Astrocyte of the hippocampus (primary cell): ENCODE measurements around the gene UGT1A6.
"Not testable (repeated sequence)": the region's sequence is repeated elsewhere in the genome, so short reads cannot be mapped to it uniquely, and the experiment has no call there.

Source experiments
- DNase-seq: peaks from one replicate; pipeline ENCODE4 v3.0.0; 2011; ENCODE audit warnings: low read depth, low spot score

The UGT1A6 gene

GRCh38 chr2:233692648-233693047, at the start of gene UGT1A6:
Gene UGT1A6, plus strand, starts transcription at chr2:233692890. Its CDS starts 115 bp downstream, at chr2:233693005.
- DNase-seq: no peak

DNA sequence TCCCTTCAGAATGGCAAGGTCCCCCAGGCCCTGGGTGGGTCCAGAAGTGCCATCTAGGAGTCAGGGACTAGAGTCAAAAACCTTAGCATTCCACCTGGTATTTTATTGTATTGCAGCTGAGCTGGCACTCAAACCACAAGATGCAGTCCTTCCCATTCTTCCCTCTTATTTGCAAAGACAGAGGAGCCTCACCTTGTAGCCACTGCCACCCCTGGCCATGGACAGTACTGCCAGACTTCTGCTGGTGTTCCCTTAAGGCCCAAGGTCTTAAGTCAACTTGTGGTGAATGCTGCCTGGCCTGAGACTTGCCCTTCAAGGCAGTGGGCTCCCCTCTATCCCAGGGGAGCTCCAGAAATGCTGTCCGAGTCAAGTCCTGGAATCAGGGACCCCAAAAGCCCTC, 49.6 kb upstream of the UGT1A6 start:
- no peak for DNase-seq

- not testable (repeated sequence) for DNase-seq
These were observed 46.7 kb upstream of the UGT1A6 start for GRCh38 chr2:233646033-233646432.

GRCh38 chr2:233650981-233651380, 41.7 kb upstream of the UGT1A6 start:
- no peak for DNase-seq

DNA sequence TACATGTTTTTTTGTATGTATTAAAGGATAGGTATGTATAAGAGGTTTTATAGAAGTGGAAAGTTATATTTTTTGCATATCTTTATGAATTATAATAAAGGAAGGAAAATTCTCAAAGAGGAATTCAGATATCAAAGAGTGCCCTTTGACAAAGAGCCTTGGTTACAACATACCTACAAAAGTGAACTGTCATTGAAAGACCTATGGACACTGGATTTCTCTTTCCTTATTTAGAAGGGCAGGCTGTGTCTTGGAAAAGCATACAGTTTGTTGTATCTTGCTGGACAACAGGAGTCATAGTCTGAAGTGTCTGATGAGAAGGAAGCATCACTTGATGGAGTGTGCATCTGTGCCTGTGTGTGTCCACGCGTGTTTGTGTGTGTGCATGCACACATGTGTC, 41.3 kb upstream of the UGT1A6 start:
- DNase-seq: no peak

GRCh38 chr2:233654501-233654900, 38.2 kb upstream of the UGT1A6 start:
- DNase-seq: no peak

DNA sequence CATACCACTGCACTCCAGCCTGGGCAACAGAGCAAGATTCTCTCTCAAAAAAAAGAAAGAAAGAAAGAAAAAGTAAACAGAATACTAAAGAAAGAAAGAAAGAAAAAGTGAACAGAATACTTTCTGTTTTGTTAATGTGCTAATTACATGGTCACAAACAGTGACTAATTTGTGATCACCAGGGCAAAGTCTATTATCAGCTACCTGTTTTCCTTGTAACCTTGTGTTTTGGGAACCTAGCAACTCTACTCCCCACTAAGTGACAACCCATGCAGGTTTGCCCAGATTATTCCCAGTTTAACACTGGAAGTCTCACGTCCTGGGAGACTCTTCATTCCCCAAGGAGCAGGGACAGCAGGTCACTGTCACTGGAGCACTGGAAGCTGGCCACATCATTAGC, 37.6 kb upstream of the UGT1A6 start:
- DNase-seq: no peak

DNA sequence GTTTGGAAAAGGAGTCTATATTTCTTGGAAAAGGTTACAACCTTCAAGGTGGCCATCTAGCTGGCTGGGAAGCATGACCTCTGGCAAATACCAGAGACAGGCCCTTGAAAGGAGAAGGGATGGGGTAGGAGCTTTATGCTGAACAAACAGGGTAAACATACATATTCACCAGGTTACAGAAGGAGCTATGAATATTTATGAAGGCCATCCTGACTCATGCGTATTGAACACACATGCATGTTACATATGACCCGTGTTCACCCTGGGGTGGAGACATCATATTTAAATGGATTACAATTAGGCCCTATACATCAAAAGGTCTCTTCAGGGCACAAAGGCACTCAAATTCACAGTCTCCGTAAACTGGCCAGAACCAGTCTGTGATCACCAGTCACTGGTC, 36.7 kb upstream of the UGT1A6 start:
- not testable (repeated sequence) for DNase-seq

GRCh38 chr2:233656443-233656842, 36.2 kb upstream of the UGT1A6 start:
- DNase-seq: no peak

DNA sequence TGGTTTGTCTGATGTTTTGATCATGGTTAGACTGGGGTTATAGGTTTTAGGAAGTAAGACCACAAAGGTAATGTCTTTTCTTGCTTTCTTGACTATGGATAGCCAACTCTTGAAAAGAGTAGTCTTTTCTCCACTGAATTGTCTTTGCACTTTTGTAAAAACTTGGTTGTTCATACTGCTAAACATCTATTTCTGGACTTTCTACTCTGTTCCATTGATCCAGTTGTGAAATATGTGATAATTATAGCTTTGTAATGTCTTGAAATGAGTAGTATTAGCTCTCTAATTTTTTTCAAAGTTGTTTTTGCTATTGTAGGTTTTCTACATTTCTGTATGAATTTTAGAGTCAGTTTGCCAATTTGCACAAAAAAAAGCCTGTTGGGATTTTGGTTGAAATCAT, 34.1 kb upstream of the UGT1A6 start:
- no peak for DNase-seq

DNA sequence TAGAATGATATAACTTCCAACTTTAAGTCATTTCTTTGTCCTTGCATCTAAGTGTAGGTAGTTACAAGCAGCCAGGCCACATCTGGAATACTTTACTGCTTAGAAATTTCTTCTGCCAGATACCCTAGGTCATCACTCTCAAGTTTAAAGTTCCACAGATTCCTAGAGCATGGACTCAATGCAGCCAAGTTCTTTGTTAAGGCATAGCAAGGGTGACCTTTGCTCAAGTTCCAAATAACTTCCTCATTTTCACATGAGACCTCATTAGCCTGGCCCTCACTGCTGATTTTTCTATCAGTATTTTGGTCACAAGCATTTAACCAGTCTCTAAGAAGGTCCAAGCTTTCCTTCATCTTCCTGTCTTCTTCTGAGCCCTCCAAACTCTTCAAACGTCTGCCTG, 28.8 kb upstream of the UGT1A6 start:
- DNase-seq: no peak

GRCh38 chr2:233668605-233669260, 24.0 kb upstream of the UGT1A6 start:
- no peak for DNase-seq

GRCh38 chr2:233671290-233672161, 21.2 kb upstream of the UGT1A6 start, which contains the start of gene UGT1A9:
Gene UGT1A9, plus strand, starts transcription at chr2:233671898. Its CDS starts 37 bp downstream, at chr2:233671935.
- DNase-seq: no peak

DNA sequence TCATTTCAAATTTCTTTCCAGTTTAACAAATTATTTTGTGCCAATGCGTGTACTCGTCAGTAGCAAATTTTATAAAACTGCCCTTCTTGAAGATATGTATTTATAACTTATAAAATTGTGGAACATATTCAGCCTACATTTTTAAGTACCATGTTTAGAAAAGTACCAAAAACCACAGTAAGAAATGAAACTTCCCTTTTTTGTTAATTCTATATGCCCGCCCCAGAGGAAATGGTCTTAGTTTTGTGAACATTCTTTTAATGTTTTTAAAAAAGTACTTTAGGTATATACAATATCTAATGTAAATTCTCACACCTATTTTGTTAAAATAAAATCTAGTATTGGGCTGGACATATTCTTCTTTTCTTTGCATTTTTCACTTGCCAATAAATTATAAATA, 19.8 kb upstream of the UGT1A6 start:
- no peak for DNase-seq

- no peak for DNase-seq
These were observed 18.8 kb upstream of the UGT1A6 start for GRCh38 chr2:233673896-233674295.

DNA sequence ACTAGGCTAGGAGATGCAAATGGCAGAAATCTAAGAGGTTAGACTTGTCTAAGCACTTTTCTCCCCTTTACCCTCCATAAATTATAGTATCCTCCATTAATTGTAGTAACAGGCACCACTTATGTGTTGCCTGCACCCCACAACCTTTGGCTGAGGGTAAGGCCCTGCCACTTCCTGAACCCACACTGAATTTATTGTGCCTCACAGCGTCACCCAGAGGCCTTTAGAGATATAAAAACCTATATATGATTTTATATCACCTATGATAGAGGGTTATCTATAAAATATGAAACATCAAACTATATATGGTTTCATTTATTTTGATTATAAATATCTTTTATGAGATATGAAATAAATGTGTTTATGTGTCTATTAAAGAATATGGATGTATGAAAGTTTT, 18.4 kb upstream of the UGT1A6 start:
- DNase-seq: no peak

- DNase-seq: no peak
These were observed 17.7 kb upstream of the UGT1A6 start for GRCh38 chr2:233674995-233675394.

GRCh38 chr2:233676046-233676445, 16.6 kb upstream of the UGT1A6 start:
- peak; percentile 14 for DNase-seq

- peak; percentile 7 for DNase-seq
These were observed 13.5 kb upstream of the UGT1A6 start for GRCh38 chr2:233679196-233679595.

DNA sequence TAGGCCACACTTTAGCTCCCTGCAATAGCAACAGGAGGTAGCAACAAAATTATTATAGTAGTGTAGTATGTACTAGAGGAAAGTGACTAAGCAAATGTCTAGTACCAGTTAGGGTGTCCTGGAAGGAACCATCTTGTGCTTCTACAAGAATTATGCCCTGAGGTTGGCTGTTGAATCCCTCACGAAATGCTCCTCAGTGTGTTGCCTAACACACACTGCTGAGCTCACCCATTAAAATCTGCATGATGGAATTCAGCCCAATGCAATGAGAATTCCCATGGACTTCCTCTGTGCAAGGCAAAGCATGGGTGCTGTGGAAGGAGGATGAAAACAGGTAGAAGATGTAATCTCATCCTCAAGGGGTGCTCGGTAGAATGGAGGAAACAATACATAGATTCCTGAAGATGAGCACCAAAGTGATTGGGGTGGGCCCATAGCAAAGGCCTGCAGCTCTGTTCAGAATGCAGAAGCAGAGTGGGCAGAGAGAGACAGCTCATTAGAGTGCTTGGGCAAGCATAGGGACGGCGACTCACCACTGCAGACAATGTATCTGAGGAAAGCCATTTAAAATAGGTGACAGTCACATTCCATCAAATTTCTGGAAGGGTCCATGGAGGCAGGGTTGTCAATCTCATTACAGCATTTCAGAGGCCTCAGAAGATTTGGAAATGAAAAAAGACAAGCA, 12.2 kb upstream of the UGT1A6 start:
- DNase-seq: no peak

- DNase-seq: no peak
These were observed 11.1 kb upstream of the UGT1A6 start, which contains the start of gene UGT1A7 for GRCh38 chr2:233681521-233682099. Gene UGT1A7, plus strand, starts transcription at chr2:233681901. Its CDS starts 37 bp downstream, at chr2:233681938.

- DNase-seq: no peak
These were observed 8.1 kb upstream of the UGT1A6 start for GRCh38 chr2:233684640-233685039.
